GM12892 (cell line): ENCODE measurements around the gene SLC16A8.

Experiments used
- POLR2A ChIP-seq: IDR thresholded peaks from 2 replicates; pipeline ENCODE4 v1.6.1; 2011; ENCODE audit warnings: low read depth, low read length, control low read depth
- POLR2AphosphoS5 ChIP-seq: IDR thresholded peaks from 2 replicates; pipeline ENCODE4 v1.6.1; 2011; ENCODE audit warnings: low read depth, low read length, control low read depth
- TAF1 ChIP-seq: IDR thresholded peaks from 2 replicates; pipeline ENCODE4 v1.6.1; 2011; ENCODE audit warnings: low read depth, mild to moderate bottlenecking, control low read depth, low read length, borderline replicate concordance

- TF ChIP-seq POLR2AphosphoS5 (no peak), POLR2A (no peak), TAF1 (no peak)
These were observed 14.6 kb upstream of the SLC16A8 start for GRCh38 chr22:38098410-38099249.
